A673 (cell line): ENCODE results near the gene CARD19.

ENCODE experiments used
- EZH2 ChIP-seq: fragments of 200-600 bp; sonication (generic); IDR thresholded peaks from 2 replicates; pipeline ENCODE4 v1.6.1; 2017; ENCODE audit warnings: borderline replicate concordance, low read depth, mild to moderate bottlenecking, mixed read lengths, antibody characterized with exemption, low read length; ENCODE audit not compliant: poor library complexity, severe bottlenecking
- TF ChIP-seq, protein P1 (sequence below): fragments of 300-800, 200-600 bp; sonication (generic); conservative IDR thresholded peaks from 2 replicates; pipeline ENCODE4 v1.5.1; 2017; ENCODE audit warnings: low read depth, mild to moderate bottlenecking, antibody characterized with exemption, low read length, moderate library complexity, mixed read lengths

DNA sequence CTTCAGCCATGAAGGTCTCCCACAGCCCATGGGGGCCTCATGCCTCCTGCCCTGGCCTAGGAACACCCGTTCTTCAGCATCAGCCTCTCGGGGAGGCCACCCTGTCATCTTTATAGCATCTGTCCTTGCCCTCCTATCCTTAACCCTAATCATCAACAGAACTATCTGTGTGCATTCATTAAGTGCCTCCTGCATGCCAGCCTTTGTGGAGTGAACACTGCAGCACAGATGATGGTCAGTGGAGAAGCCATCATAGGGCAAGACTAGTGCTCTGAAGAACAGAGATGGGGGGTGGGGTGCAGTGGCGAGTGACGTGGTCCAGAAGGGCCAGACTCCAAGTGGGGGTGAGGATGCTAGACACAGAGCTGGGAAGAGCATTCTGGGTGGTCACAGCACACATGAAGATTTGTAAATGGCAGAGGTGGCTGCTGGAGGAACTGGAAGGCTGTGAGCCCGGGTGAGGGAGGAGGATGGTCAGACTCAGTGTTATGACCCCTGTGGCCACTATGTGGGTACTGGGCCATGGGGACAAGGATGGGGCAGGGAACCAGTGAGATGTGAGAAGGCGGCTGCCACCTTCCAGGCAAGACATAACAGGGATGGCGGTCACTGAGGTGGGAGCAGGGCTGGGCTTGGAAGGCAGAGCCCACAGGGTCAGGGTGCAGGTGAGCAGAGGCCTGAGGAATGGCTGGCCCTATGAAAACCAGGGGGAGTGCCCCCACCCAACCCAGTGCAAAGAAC lies 3.6 kb upstream of the CARD19 start:
- TF ChIP-seq, protein P1, sequence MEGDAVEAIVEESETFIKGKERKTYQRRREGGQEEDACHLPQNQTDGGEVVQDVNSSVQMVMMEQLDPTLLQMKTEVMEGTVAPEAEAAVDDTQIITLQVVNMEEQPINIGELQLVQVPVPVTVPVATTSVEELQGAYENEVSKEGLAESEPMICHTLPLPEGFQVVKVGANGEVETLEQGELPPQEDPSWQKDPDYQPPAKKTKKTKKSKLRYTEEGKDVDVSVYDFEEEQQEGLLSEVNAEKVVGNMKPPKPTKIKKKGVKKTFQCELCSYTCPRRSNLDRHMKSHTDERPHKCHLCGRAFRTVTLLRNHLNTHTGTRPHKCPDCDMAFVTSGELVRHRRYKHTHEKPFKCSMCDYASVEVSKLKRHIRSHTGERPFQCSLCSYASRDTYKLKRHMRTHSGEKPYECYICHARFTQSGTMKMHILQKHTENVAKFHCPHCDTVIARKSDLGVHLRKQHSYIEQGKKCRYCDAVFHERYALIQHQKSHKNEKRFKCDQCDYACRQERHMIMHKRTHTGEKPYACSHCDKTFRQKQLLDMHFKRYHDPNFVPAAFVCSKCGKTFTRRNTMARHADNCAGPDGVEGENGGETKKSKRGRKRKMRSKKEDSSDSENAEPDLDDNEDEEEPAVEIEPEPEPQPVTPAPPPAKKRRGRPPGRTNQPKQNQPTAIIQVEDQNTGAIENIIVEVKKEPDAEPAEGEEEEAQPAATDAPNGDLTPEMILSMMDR = no peak
- TF ChIP-seq EZH2 = no peak
